Endothelial cell (in vitro differentiated cells): Measurements from ENCODE around the gene NFRKB. TPM values are rescaled to one million over a fixed set of nuclear protein-coding genes. Genes with fewer than 3 reads are reported as not detected.

Experiments
- DNase-seq: peaks from one replicate; pipeline ENCODE4 v3.0.0; 2021; ENCODE audit warnings: low spot score
- H3K27ac Mint-ChIP-seq: one replicate; pipeline ENCODE4 v1.8.0; 2021; ENCODE audit warnings: mixed read lengths, inconsistent platforms; ENCODE audit not compliant: unreplicated experiment
- H3K27me3 Mint-ChIP-seq: one replicate; pipeline ENCODE4 v1.8.0; 2021; ENCODE audit warnings: mild to moderate bottlenecking, moderate library complexity, mixed read lengths, inconsistent platforms; ENCODE audit not compliant: unreplicated experiment
- H3K36me3 Mint-ChIP-seq: one replicate; pipeline ENCODE4 v1.8.0; 2021; ENCODE audit warnings: mild to moderate bottlenecking, low read depth, mixed read lengths, inconsistent platforms; ENCODE audit not compliant: unreplicated experiment
- H3K4me1 Mint-ChIP-seq: one replicate; pipeline ENCODE4 v1.8.0; 2021; ENCODE audit warnings: mild to moderate bottlenecking, mixed read lengths, inconsistent platforms; ENCODE audit not compliant: unreplicated experiment
- H3K4me3 Mint-ChIP-seq: one replicate; pipeline ENCODE4 v1.8.0; 2021; ENCODE audit warnings: mild to moderate bottlenecking, mixed read lengths, inconsistent platforms; ENCODE audit not compliant: unreplicated experiment
- H3K9me3 Mint-ChIP-seq: one replicate; pipeline ENCODE4 v1.8.0; 2021; ENCODE audit warnings: mixed read lengths, inconsistent platforms; ENCODE audit not compliant: unreplicated experiment
- CTCF ChIP-seq: fragments of 200-600 bp; sonication (generic); IDR thresholded peaks from one replicate; pipeline ENCODE4 v1.5.0; 2021; ENCODE audit warnings: antibody characterized with exemption; ENCODE audit not compliant: unreplicated experiment
- total RNA-seq: library from RNA; stranded (reverse); fragmentation: NEBNext Ultra II Directional; extraction: Animal tissue kit (Norgen Biotek cat#: 25700); gene quantifications from one replicate; pipeline ENCODE4 v1.2.1, GENCODE V29; 2021; ENCODE audit not compliant: unreplicated experiment

The NFRKB gene
- total RNA-seq, 1 donor from 2014 or later = 31.7 TPM

DNA sequence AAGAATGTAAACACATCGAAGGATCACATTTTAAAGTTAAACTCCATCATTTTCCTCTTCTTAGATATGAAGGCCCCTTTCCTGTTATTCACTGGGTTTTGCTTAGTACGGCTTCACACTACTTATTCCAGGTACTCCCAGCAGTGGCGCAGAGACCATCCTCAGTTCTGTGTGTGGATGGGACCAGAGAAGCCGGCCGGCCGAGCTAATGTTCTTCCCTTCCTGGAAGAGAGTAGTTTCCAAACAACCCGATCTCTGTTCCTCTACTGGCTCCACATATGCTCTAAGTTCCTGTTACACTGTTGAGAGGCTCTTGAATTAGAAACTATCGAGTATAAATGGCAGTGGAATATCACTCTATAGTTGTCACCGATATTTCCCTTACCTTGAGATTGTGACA lies 684 bp upstream of the NFRKB start:
- H3K36me3 Mint-ChIP-seq = peaks cover 7% of the 10 kb centered on the region
- H3K27ac Mint-ChIP-seq = no peak overlapping the region
- peaks cover 24% of the 10 kb centered on the region for H3K4me1 Mint-ChIP-seq
- no peaks in the 10 kb centered on the region for H3K9me3 Mint-ChIP-seq
- H3K27me3 Mint-ChIP-seq = peaks cover 7% of the 10 kb centered on the region
- TF ChIP-seq CTCF = no peak
- peak overlapping the region; percentile 87 for H3K4me3 Mint-ChIP-seq
- no peak for DNase-seq

- Mint-ChIP-seq H3K36me3 (peaks cover 15% of the 10 kb centered on the region), H3K27me3 (peaks cover 7% of the 10 kb centered on the region), H3K4me3 (peak overlapping the region; percentile 93), H3K27ac (no peak overlapping the region), H3K4me1 (peaks cover 24% of the 10 kb centered on the region), H3K9me3 (no peaks in the 10 kb centered on the region)
- DNase-seq = no peak
- no peak for TF ChIP-seq CTCF
Measured at GRCh38 chr11:129894278-129895125, 876 bp downstream of the NFRKB start.

- no peak for TF ChIP-seq CTCF
- Mint-ChIP-seq H3K9me3 (no peaks in the 10 kb centered on the region), H3K27ac (no peak overlapping the region), H3K36me3 (peaks cover 47% of the 10 kb centered on the region), H3K4me1 (peaks cover 9% of the 10 kb centered on the region), H3K27me3 (no peaks in the 10 kb centered on the region), H3K4me3 (no peak overlapping the region)
- no peak for DNase-seq
Measured at GRCh38 chr11:129888451-129888850, 6.9 kb downstream of the NFRKB start.

DNA sequence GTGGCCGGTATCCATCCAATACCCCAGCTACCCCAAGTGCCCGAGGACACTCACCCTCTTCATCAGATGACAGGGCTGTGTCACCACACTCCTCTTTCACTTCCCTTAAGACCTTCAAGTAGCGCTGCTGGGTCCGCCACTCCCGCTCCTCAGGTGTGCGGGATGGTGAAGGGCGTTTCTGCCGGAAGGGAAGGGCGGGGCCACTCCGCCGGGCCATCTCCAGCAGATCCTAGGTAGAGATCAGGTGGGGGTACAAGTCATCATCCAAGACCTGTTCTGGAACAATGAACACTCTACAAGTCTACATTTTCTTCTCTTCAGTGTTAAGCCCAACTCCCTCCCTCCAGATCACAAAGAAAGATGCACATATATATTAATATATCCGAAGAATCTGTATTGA lies 10.0 kb downstream of the NFRKB start:
- no peak for DNase-seq
- H3K4me3 Mint-ChIP-seq = no peak overlapping the region
- H3K27ac Mint-ChIP-seq = no peak overlapping the region
- H3K4me1 Mint-ChIP-seq = peaks cover 3% of the 10 kb centered on the region
- H3K27me3 Mint-ChIP-seq = no peaks in the 10 kb centered on the region
- H3K36me3 Mint-ChIP-seq = peaks cover 53% of the 10 kb centered on the region
- no peak for TF ChIP-seq CTCF
- no peaks in the 10 kb centered on the region for H3K9me3 Mint-ChIP-seq

GRCh38 chr11:129884581-129884980 lies 10.8 kb downstream of the NFRKB start:
- no peaks in the 10 kb centered on the region for H3K9me3 Mint-ChIP-seq
- H3K27me3 Mint-ChIP-seq = peaks cover 2% of the 10 kb centered on the region
- no peak overlapping the region for H3K4me3 Mint-ChIP-seq
- no peak for TF ChIP-seq CTCF
- no peak overlapping the region for H3K27ac Mint-ChIP-seq
- no peak for DNase-seq
- peaks cover 3% of the 10 kb centered on the region for H3K4me1 Mint-ChIP-seq
- H3K36me3 Mint-ChIP-seq = peaks cover 53% of the 10 kb centered on the region
